Lung microvascular endothelial cell (primary cell): Measurements from ENCODE around the gene TNFRSF6B. TPM values are rescaled to one million over a fixed set of nuclear protein-coding genes. Genes with fewer than 3 reads are reported as not detected.

ENCODE experiments used
- total RNA-seq: library from RNA; depleted of rRNA; stranded (reverse); fragments of >200 nt; gene quantifications from 2 replicates; pipeline ENCODE4 v1.2.1, GENCODE V29; 2014

Gene TNFRSF6B
- total RNA-seq, 1 donor from 2014 or later, result 3.2 TPM

Other genes starting within 250 kb of the TNFRSF6B start
- gene KCNQ2, start 224.0 kb upstream of the TNFRSF6B start, total RNA-seq, result not detected in 2 replicates
- 5.2 and 14.8 TPM in 2 replicates for gene EEF1A2, start 197.6 kb upstream of the TNFRSF6B start, total RNA-seq
- 16.3 and 21.2 TPM in 2 replicates for gene PPDPF, start 175.9 kb upstream of the TNFRSF6B start, total RNA-seq
- gene PTK6, start 159.3 kb upstream of the TNFRSF6B start, total RNA-seq, result under 0.01 TPM in 1 of 2 replicates, not detected in the other
- gene SRMS, start 148.9 kb upstream of the TNFRSF6B start, total RNA-seq, result not detected in 2 replicates
- gene FNDC11, start 142.5 kb upstream of the TNFRSF6B start, total RNA-seq, result 0.87 and 2.6 TPM in 2 replicates
- gene HELZ2, start 122.4 kb upstream of the TNFRSF6B start, total RNA-seq, result 21.1 and 35.5 TPM in 2 replicates
- gene GMEB2, start 69.6 kb upstream of the TNFRSF6B start, total RNA-seq, result 5.4 and 7.3 TPM in 2 replicates
- gene STMN3, start 43.2 kb upstream of the TNFRSF6B start, total RNA-seq, result under 0.01 and 1.1 TPM in 2 replicates
- gene RTEL1, start 38.3 kb upstream of the TNFRSF6B start, total RNA-seq, result 4.4 and 4.6 TPM in 2 replicates
- 22.7 and 31.2 TPM in 2 replicates for gene ARFRP1, start 11.3 kb downstream of the TNFRSF6B start, total RNA-seq
- 7.0 and 11.7 TPM in 2 replicates for gene ZGPAT, start 11.4 kb downstream of the TNFRSF6B start, total RNA-seq
- 0.87 and 1.4 TPM in 2 replicates for gene LIME1, start 40.0 kb downstream of the TNFRSF6B start, total RNA-seq
- 6.3 and 6.5 TPM in 2 replicates for gene SLC2A4RG, start 43.1 kb downstream of the TNFRSF6B start, total RNA-seq
- gene ZBTB46, start 134.6 kb downstream of the TNFRSF6B start, total RNA-seq, result 37.7 and 46.4 TPM in 2 replicates
- gene ABHD16B, start 164.8 kb downstream of the TNFRSF6B start, total RNA-seq, result not detected in 2 replicates
- 96.3 and 113 TPM in 2 replicates for gene TPD52L2, start 168.6 kb downstream of the TNFRSF6B start, total RNA-seq
- 58.4 and 68.5 TPM in 2 replicates for gene DNAJC5, start 198.5 kb downstream of the TNFRSF6B start, total RNA-seq